Adrenal gland (tissue), 5 donors: ENCODE data around the gene CTNND2.

ENCODE experiments used
- POLR2A ChIP-seq, 2 donors: fragments of 450-650 bp; IDR thresholded peaks; one replicate each; pipeline ENCODE4 v1.6.1; 2017; ENCODE audit warnings: antibody characterized with exemption in 2 of 2, mild to moderate bottlenecking in 2 of 2, moderate library complexity in 1 of 2
- TF ChIP-seq, protein P1 (sequence below), 6 experiments: fragments of 450-650 bp in 4 of 6; fragments of 200-600 bp in 2 of 6; sonication (generic) in 1 of 6; IDR thresholded peaks; 1 replicate in 5 of 6; 2 replicates in 1 of 6; pipeline versions ENCODE4 v1.5.1 to v1.8.0; 2016 to 2021; ENCODE audit warnings: antibody characterized with exemption in 6 of 6, mild to moderate bottlenecking in 2 of 6, moderate library complexity in 1 of 6
- donor health status: DM: no; HTN: no; CAD: no.

DNA sequence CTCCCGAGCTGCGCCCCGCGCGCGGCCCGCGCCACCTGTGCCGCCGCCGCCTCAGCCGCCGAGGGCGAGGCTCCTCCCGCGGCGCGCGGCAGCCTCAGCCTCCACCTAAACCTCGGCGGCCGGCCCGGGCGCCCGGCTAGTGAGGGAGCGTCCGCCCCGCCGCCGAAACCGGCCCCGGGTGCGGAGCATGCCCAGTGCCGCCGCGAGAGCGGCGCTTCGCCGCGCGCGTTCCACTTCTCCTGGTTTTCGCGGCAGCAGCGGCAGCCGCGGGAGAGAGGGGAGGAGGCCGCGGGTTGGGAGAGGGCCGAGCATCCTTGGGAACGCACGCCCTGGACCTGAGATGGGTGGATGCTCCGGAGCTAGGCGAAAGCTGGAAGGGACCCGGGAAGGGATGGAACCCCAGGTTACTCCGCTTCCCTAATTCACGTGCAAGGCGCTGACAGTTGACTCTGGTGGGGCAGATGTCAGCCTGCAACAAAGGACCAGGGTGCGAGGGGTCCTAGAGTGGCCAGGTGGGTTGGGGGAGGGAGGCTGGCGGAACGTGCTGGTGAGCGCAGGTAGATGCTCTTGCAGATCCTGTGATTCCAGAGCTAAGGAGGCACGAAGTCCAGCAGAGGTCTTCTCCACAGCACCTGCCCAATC lies at the start of gene CTNND2:
- TF ChIP-seq, protein P1, sequence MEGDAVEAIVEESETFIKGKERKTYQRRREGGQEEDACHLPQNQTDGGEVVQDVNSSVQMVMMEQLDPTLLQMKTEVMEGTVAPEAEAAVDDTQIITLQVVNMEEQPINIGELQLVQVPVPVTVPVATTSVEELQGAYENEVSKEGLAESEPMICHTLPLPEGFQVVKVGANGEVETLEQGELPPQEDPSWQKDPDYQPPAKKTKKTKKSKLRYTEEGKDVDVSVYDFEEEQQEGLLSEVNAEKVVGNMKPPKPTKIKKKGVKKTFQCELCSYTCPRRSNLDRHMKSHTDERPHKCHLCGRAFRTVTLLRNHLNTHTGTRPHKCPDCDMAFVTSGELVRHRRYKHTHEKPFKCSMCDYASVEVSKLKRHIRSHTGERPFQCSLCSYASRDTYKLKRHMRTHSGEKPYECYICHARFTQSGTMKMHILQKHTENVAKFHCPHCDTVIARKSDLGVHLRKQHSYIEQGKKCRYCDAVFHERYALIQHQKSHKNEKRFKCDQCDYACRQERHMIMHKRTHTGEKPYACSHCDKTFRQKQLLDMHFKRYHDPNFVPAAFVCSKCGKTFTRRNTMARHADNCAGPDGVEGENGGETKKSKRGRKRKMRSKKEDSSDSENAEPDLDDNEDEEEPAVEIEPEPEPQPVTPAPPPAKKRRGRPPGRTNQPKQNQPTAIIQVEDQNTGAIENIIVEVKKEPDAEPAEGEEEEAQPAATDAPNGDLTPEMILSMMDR (IDR thresholded peaks at IDR 0.05), result no peak
- no peak for TF ChIP-seq POLR2A (IDR thresholded peaks at IDR 0.05)
